Kidney (tissue), 14 donors: ENCODE data around the gene NINJ1. TPM values are rescaled to one million over a fixed set of nuclear protein-coding genes. Genes with fewer than 3 reads are reported as not detected.
A peak's percentile ranks its signal among the peaks of the same experiment; 100 is the strongest.

Source experiments
- DNase-seq, 5 donors: peaks; one replicate each; pipeline ENCODE4 v3.0.0-alpha.2; 2013 to 2020
- FAIRE-seq: peaks from 2 replicates; lab custom pipeline; 2012; peaks lifted over from hg19 to GRCh38; lab: Jason Lieb, UNC
- H3K27ac ChIP-seq, 2 donors: one replicate each; pipeline ENCODE4 v1.7.0; 2013; ENCODE audit warnings: low read depth in 2 of 2, low read length in 2 of 2, inconsistent platforms in 1 of 2
- H3K27me3 ChIP-seq: one replicate; pipeline ENCODE4 v1.7.1; 2013; ENCODE audit warnings: low read length, inconsistent platforms; ENCODE audit not compliant: control insufficient read depth, insufficient read depth
- H3K36me3 ChIP-seq, 3 donors: one replicate each; pipeline versions ENCODE4 v1.7.0 to v1.7.1; 2013; ENCODE audit warnings: low read length in 3 of 3, control low read depth in 1 of 3, inconsistent platforms in 1 of 3; ENCODE audit not compliant: insufficient read depth in 3 of 3, control insufficient read depth in 2 of 3
- H3K4me1 ChIP-seq, 3 donors: one replicate each; pipeline versions ENCODE4 v1.7.0 to v1.7.1; 2013; ENCODE audit warnings: low read length in 3 of 3, inconsistent platforms in 1 of 3, low read depth in 1 of 3; ENCODE audit not compliant: control insufficient read depth in 2 of 3, insufficient read depth in 2 of 3
- H3K4me3 ChIP-seq, 3 donors: one replicate each; pipeline versions ENCODE4 v1.7.0 to v1.8.1; 2013; ENCODE audit warnings: low read length in 3 of 3, control low read depth in 1 of 3, inconsistent platforms in 1 of 3
- H3K9ac ChIP-seq, 3 donors: one replicate each; pipeline versions ENCODE4 v1.7.0 to v1.7.1; 2013; ENCODE audit warnings: low read length in 3 of 3, control low read depth in 1 of 3, inconsistent platforms in 1 of 3
- H3K9me3 ChIP-seq, 3 donors: one replicate each; pipeline versions ENCODE4 v1.7.0 to v1.7.1; 2013; ENCODE audit warnings: low read length in 3 of 3, control low read depth in 1 of 3, inconsistent platforms in 1 of 3; ENCODE audit not compliant: control insufficient read depth in 2 of 3, insufficient read depth in 1 of 3
- intact Hi-C: fragments of 100-400 bp; cut with DNase I; formaldehyde crosslinking; loops from one replicate; pipeline ENCODE4 v1.11.1; 2022
- polyA plus RNA-seq: library from polyadenylated mRNA; stranded (reverse); fragments of 350-450 nt; fragmentation: Illumina TruSeq; extraction: RNeasy Lipid Tissue Mini Kit (QIAGEN cat#74804); gene quantifications from one replicate; pipeline ENCODE4 v1.2.3, GENCODE V29; 2014; ENCODE audit warnings: low read depth, low replicate concordance; ENCODE audit not compliant: insufficient read depth
- total RNA-seq: library from RNA; stranded (reverse); fragmentation: NEBNext Ultra II Directional; extraction: Animal tissue kit (Norgen Biotek cat#: 25700); gene quantifications from one replicate; pipeline ENCODE4 v1.2.1, GENCODE V29; 2021
- TF ChIP-seq, protein P1 (sequence below): IDR thresholded peaks from 3 replicates; pipeline ENCODE4 v1.5.1; 2012; ENCODE audit warnings: mild to moderate bottlenecking, moderate library complexity, borderline replicate concordance; ENCODE audit not compliant: insufficient read depth; ENCODE audit errors: extremely low read depth
- donor health status: control.
- donor health status: control.
- donor health status: control.
- donor health status: control.
- donor health status: control.
- donor health status: DM: yes; HTN: yes; CAD: no.
- donor health status: Normal renal cell carcinoma (clear cell type).

Gene NINJ1
- total and polyA plus RNA-seq, 2 donors from 2014 or later = 56.3 to 149 TPM

DNA sequence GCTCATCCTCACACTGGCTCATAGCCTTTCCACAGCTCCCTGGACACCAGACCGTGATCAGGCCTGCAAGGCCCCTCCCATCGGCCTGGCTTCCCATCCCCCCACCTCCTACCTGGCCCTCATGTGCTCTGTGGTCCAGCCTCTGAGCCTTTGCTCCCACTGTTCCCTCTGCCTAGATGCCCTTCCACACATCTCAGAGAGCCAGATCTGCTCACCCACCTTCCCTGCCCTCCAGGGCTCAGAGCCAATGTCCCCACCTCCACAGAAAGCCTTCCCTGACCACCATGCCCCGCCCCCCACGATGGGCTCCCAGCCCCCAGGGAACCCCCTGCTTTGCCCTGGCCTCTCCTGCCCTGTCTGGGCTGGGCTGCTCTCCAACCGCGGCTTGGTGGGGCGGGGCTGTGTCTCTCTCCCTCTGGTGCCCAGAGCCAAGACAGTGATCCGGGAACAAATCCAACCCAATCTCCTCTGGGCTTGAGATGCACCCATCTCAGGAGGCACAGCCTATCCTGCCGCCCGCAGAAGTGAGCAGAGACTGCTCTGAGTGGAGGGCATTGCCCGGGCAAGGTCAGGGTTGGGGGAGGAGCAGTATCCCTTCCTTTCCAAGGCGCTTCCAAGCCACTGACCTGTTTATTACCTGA is 1.6 kb downstream of the NINJ1 start:
- no peak for FAIRE-seq
- H3K4me3 ChIP-seq = peak overlapping the region in 2 of 3 donors; percentile 68 to 81
- DNase-seq = peak in 2 of 5 donors; percentile 68 to 84

GRCh38 chr9:93131599-93132286 is 2.3 kb downstream of the NINJ1 start:
- FAIRE-seq = no peak
- Histone ChIP-seq H3K4me3 (peak overlapping the region in 2 of 3 donors; percentile 32 to 68), H3K27me3 (no peaks in the 10 kb centered on the region), H3K9me3 (no peaks in the 10 kb centered on the region), H3K36me3 (no peaks in the 10 kb centered on the region), H3K4me1 (peaks cover 0 to 75% (median 61%) of the 10 kb centered on the region in 3 donors), H3K9ac (peak overlapping the region in 2 of 3 donors; percentile 8 to 97), H3K27ac (peak overlapping the region; percentile 97 to 98)
- no peak for DNase-seq
- TF ChIP-seq, protein P1, sequence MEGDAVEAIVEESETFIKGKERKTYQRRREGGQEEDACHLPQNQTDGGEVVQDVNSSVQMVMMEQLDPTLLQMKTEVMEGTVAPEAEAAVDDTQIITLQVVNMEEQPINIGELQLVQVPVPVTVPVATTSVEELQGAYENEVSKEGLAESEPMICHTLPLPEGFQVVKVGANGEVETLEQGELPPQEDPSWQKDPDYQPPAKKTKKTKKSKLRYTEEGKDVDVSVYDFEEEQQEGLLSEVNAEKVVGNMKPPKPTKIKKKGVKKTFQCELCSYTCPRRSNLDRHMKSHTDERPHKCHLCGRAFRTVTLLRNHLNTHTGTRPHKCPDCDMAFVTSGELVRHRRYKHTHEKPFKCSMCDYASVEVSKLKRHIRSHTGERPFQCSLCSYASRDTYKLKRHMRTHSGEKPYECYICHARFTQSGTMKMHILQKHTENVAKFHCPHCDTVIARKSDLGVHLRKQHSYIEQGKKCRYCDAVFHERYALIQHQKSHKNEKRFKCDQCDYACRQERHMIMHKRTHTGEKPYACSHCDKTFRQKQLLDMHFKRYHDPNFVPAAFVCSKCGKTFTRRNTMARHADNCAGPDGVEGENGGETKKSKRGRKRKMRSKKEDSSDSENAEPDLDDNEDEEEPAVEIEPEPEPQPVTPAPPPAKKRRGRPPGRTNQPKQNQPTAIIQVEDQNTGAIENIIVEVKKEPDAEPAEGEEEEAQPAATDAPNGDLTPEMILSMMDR = no peak
- intact Hi-C loops = no loop called here

More for the DNA sequence above, 1.6 kb downstream of the NINJ1 start:
- Histone ChIP-seq H3K36me3 (no peaks in the 10 kb centered on the region), H3K4me1 (peaks cover 0 to 69% (median 55%) of the 10 kb centered on the region in 3 donors), H3K27ac (peak overlapping the region; percentile 97 to 98), H3K27me3 (no peaks in the 10 kb centered on the region), H3K9ac (peak overlapping the region in 2 of 3 donors; percentile 72 to 97), H3K9me3 (no peaks in the 10 kb centered on the region)
- intact Hi-C loops = no loop called here
- TF ChIP-seq, protein P1 = no peak

DNA sequence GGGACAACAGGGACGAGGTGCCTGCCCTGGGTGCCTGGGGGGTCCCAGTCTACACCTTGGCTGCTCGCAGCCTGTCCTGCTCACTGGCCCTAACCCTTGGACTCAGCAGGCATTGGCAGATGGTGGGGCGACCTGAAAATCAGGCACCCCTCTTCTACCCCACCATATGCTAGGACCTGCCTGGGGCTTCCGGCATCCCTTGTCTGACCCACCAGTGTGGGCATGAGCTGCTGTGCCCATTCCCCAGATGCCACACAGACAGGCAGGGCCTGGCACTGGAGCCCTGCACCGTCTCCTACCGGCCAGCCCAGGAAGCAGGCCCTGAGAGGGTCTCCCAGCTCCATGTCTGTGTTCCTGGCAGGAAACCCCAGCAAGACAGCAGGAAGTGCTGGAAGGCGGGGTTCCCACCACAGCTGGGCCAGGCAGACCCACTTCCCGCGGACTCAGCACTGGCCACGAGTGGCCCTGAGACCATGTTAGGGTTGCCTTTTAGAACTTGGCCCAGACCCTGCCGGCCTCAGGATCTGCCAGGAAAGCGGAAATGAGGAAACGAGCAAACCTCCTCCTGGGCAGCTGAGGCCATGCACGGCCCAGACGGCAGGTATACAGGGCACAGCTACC is 3.1 kb downstream of the NINJ1 start:
- Histone ChIP-seq H3K9ac (peak overlapping the region in 1 of 3 donors; percentile 97), H3K27me3 (no peaks in the 10 kb centered on the region), H3K4me3 (peak overlapping the region in 1 of 3 donors; percentile 68), H3K27ac (peak overlapping the region; percentile 97 to 98), H3K36me3 (no peaks in the 10 kb centered on the region), H3K9me3 (no peaks in the 10 kb centered on the region), H3K4me1 (peaks cover 0 to 78% (median 68%) of the 10 kb centered on the region in 3 donors)
- TF ChIP-seq, protein P1 = no peak
- DNase-seq (peak in 2 of 5 donors; percentile 34 to 51), FAIRE-seq (no peak)
- intact Hi-C loops = no loop called here
